ENCODE data around the gene NAGPA. TPM values are rescaled to one million over a fixed set of nuclear protein-coding genes. Genes with fewer than 3 reads are reported as not detected.

Gene NAGPA
- total RNA-seq, 4 donors from 2014 or later, result 19.6 to 34.7 (median 26.0) TPM

DNA sequence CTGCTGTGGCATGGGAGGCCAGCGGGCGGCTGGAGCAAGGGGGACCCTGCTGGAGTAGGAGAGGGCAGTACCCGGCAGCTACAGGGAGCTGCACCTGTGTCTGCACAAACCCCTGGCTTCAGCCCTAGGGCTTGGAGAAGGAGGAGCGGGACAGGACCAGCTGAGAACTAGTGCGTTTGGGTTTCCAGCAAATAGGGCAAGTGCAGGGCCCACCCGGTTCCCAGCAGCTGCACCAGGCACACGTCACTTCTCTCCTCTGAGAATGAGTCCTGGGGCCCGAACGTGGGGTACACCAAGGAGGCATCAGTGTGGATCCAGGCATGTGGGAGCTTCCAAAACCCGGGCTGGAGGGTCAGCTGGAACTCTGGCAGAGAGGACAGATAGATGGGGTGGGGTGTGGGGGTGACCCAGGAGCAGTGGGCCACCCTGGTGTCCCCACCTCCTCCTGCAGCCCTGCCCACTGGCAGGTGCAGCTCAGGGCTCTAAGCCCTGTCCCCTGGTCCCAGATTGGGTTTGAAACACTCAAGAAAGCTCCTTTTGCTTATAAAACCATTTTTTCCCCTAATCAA is 26.4 kb upstream of the NAGPA start:
- TF ChIP-seq, protein P1, sequence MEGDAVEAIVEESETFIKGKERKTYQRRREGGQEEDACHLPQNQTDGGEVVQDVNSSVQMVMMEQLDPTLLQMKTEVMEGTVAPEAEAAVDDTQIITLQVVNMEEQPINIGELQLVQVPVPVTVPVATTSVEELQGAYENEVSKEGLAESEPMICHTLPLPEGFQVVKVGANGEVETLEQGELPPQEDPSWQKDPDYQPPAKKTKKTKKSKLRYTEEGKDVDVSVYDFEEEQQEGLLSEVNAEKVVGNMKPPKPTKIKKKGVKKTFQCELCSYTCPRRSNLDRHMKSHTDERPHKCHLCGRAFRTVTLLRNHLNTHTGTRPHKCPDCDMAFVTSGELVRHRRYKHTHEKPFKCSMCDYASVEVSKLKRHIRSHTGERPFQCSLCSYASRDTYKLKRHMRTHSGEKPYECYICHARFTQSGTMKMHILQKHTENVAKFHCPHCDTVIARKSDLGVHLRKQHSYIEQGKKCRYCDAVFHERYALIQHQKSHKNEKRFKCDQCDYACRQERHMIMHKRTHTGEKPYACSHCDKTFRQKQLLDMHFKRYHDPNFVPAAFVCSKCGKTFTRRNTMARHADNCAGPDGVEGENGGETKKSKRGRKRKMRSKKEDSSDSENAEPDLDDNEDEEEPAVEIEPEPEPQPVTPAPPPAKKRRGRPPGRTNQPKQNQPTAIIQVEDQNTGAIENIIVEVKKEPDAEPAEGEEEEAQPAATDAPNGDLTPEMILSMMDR (IDR thresholded peaks at IDR 0.05), result no peak
- TF ChIP-seq POLR2A (IDR thresholded peaks at IDR 0.05), result no peak
- Histone ChIP-seq H3K9me3 (no peaks in the 10 kb centered on the region), H3K27me3 (no peaks in the 10 kb centered on the region), H3K36me3 (no peaks in the 10 kb centered on the region), H3K4me1 (peaks cover 0 to 5% (median 0%) of the 10 kb centered on the region in 3 donors), H3K4me3 (no peak overlapping the region), H3K27ac (no peak overlapping the region)
- DNase-seq, result no peak
- intact Hi-C loops (cut with DNase I), result no loop called here
- WGBS, 2 donors, result 91 to 92% methylated on average over 6 to 7 of the region's 10 CpGs

DNA sequence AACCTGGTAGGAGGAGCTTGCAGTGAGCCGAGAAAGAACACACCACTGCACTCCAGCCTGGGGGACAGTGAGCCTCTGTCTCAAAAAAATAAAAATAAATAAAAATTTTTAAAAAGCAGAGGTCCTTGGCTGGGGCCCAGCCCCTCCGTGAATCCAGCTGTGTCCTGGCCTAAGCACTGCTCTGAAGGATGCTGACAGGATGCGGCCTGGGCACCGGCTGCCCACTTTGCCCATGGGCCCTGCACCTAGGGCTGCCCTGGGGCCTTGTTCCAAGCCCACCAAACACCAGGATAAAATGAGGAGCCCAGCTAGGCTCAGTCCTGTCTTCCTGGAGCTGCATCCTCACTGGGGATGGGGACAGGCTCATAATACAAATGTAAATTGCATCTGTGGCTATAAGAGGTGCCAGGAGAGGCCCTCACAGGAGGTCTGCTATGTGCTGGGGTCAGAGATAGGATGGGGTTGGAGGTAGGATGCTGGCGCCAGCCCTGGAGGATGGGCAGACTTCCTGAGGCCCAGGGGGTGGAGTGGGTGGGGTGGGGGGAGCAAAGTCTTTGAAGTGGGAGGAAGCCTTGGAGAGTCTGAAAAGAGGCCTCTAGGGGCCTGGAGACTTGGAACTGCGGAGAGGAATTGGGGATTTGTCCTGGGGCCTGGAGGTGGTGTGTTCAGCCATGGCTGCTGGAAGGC is 25.8 kb upstream of the NAGPA start:
- intact Hi-C loops (cut with DNase I), result no loop called here
- DNase-seq, result no peak
- WGBS, 2 donors, result 71 to 75% methylated on average over 5 of the region's 6 CpGs
- no peak overlapping the region for H3K4me3 ChIP-seq
- H3K27me3 ChIP-seq, result no peaks in the 10 kb centered on the region
- H3K9me3 ChIP-seq, result no peaks in the 10 kb centered on the region
- no peaks in the 10 kb centered on the region for H3K36me3 ChIP-seq
- TF ChIP-seq POLR2A (IDR thresholded peaks at IDR 0.05), result no peak
- TF ChIP-seq, protein P1 (IDR thresholded peaks at IDR 0.05), result no peak
- no peak overlapping the region for H3K27ac ChIP-seq
- no peaks in the 10 kb centered on the region for H3K4me1 ChIP-seq

DNA sequence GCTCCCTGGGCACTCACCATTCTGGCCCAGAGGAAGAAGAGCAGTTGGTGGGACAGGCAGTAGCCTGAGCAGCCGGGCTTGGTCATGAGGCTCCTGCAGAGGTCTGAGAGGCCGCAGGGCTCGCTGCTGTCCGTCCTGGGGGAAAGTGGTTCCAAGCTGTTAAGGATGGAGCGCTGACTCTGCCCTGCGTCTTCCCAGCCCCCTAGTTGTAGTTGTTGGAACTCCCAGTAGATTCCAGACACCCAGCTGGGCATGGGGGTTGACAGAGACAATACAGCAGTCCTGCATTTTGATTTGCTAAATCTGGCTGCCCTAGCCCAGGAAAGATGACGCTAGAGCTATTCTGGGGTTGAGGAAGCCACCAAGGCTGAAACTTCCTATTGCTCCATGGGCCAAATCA is 24.7 kb upstream of the NAGPA start:
- 77% methylated on average over 7 of the region's 7 CpGs; no CpG with 5 or more reads in 1 of the 2 donors for WGBS, 2 donors
- no peaks in the 10 kb centered on the region for H3K4me1 ChIP-seq
- intact Hi-C loops (cut with DNase I), result no loop called here
- no peak overlapping the region for H3K4me3 ChIP-seq
- no peak overlapping the region for H3K27ac ChIP-seq
- H3K9me3 ChIP-seq, result no peaks in the 10 kb centered on the region
- no peaks in the 10 kb centered on the region for H3K27me3 ChIP-seq
- TF ChIP-seq, protein P1 (IDR thresholded peaks at IDR 0.05), result no peak
- no peak for TF ChIP-seq POLR2A (IDR thresholded peaks at IDR 0.05)
- DNase-seq, result no peak
- H3K36me3 ChIP-seq, result no peaks in the 10 kb centered on the region

DNA sequence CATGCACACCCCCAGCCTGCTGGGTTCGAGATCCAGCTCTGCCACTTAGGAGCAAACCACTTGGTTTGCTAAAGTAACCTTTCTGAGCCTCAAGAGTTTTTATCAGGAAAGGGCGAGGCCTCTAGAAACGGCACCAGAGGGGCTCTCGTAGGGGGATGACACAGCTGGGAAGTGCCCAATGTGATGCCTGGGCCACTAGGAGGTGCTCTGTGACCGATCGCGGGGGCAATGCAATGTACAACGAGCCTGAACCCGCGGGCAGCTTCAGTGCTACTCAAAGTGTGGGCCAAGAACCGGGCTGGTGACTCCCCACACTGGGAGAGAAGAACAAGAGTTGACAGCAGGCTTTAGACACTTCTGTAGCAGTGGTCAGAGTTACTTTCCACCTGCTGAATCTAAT is 22.6 kb upstream of the NAGPA start:
- Histone ChIP-seq H3K27me3 (no peaks in the 10 kb centered on the region), H3K9me3 (no peaks in the 10 kb centered on the region), H3K36me3 (no peaks in the 10 kb centered on the region), H3K4me3 (no peak overlapping the region), H3K4me1 (no peaks in the 10 kb centered on the region), H3K27ac (no peak overlapping the region)
- WGBS, 2 donors, result 10 to 15% methylated on average over 6 to 11 of the region's 11 CpGs
- DNase-seq, result no peak
- intact Hi-C loops (cut with DNase I), result no loop called here
- no peak for TF ChIP-seq POLR2A (IDR thresholded peaks at IDR 0.05)
- TF ChIP-seq, protein P1 (IDR thresholded peaks at IDR 0.05), result peak in 3 of 6 experiments; percentile 11 to 34 (median 13)

All from esophagus squamous epithelium (tissue), 5 donors.